Measurements from ENCODE around the gene METAP1D. TPM values are rescaled to one million over a fixed set of nuclear protein-coding genes. Genes with fewer than 3 reads are reported as not detected.

The METAP1D gene
- total and polyA plus RNA-seq, 4 donors: 2.5 to 17.8 (median 3.0) TPM

GRCh38 chr2:172095905-172096625 is 96.3 kb downstream of the METAP1D start:
- TF ChIP-seq CTCF (IDR thresholded peaks at IDR 0.05; ENCODE audit: control extremely low read depth, extremely low read depth): no peak
- Histone ChIP-seq H3K36me3 (ENCODE audit: control insufficient read depth in 4 of 4, insufficient read depth in 4 of 4, low read length in 4 of 4) (no peaks in the 10 kb centered on the region), H3K9ac (ENCODE audit: insufficient read depth in 1 of 2, low read length in 2 of 2) (no peak overlapping the region), H3K9me3 (ENCODE audit: control insufficient read depth in 4 of 4, insufficient read depth in 3 of 4, low read length in 3 of 4) (peaks cover 0 to 6% (median 0%) of the 10 kb centered on the region in 4 donors), H3K27ac (ENCODE audit: low read depth in 1 of 2, low read length in 1 of 2) (no peak overlapping the region), H3K27me3 (ENCODE audit: control insufficient read depth in 3 of 3, insufficient read depth in 3 of 3, low read length in 2 of 3) (peaks cover 7 to 96% (median 84%) of the 10 kb centered on the region in 3 donors), H3K4me3 (no peak overlapping the region), H3K4me1 (ENCODE audit: control insufficient read depth in 5 of 5, insufficient read depth in 5 of 5, low read length in 5 of 5) (peaks cover 4 to 36% (median 8%) of the 10 kb centered on the region in 5 donors)
- DNase-seq (peak in 1 of 3 donors; percentile 50), ATAC-seq (ENCODE audit: insufficient read depth, low FRiP score) (no peak)
- WGBS, 2 donors: 4 to 7% methylated on average over 40 of the region's 40 CpGs

DNA sequence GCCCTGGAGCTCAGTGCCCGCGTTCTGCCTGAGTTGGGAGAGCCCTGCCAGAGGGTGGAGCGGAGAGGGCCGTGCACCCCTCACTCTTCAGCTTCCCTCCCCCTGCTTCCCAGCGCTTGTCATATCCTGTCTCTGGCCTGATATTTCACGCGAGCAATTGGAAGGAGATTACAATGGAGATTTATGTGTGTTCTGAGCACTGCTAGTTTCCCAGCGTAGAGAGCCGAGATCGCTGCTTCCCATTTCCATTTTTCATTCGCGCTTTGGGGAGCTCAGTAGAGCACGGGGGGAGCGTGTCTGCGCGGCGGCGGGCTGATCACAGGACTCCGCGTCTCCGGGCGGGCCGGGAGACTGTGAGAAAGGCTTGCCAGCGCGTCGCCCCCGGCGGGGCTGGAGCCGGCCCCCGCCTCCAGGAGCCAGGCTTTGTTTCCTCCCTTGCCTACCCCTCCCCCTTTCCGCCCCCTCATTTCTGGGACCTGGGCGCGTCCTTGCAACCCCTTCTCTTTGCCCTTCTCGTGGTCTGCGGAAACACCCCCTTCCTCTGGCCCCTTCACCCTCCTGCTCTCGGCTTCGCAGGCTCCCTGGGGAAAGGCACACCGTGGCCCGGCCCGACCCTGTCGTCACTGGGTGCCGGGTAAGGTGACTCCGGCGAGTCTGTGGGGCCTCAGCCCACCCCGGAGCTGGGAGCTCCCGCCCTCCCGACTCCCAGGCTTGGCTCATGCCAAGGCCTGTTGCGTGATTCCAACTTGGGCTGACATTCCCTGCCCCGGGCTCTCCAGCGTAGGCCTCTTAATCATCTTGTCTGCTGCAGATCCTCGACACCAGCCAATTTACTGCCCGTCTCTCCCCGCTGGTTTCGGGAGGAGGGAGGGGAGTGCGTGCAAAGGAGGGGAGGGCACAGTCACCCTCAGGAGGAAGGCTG is 97.1 kb downstream of the METAP1D start:
- H3K9me3 ChIP-seq (ENCODE audit: control insufficient read depth in 4 of 4, insufficient read depth in 3 of 4, low read length in 3 of 4): peaks cover 0 to 6% (median 0%) of the 10 kb centered on the region in 4 donors
- H3K4me3 ChIP-seq: no peak overlapping the region
- H3K9ac ChIP-seq (ENCODE audit: insufficient read depth in 1 of 2, low read length in 2 of 2): no peak overlapping the region
- WGBS, 2 donors: 3 to 4% methylated on average over 53 to 55 of the region's 55 CpGs
- no peak for TF ChIP-seq CTCF (IDR thresholded peaks at IDR 0.05; ENCODE audit: control extremely low read depth, extremely low read depth)
- ATAC-seq (ENCODE audit: insufficient read depth, low FRiP score) (no peak), DNase-seq (peak; percentile 48 to 56 (median 55))
- peaks cover 4 to 45% (median 8%) of the 10 kb centered on the region in 5 donors for H3K4me1 ChIP-seq (ENCODE audit: control insufficient read depth in 5 of 5, insufficient read depth in 5 of 5, low read length in 5 of 5)
- no peaks in the 10 kb centered on the region for H3K36me3 ChIP-seq (ENCODE audit: control insufficient read depth in 4 of 4, insufficient read depth in 4 of 4, low read length in 4 of 4)
- H3K27me3 ChIP-seq (ENCODE audit: control insufficient read depth in 3 of 3, insufficient read depth in 3 of 3, low read length in 2 of 3): peaks cover 7 to 96% (median 84%) of the 10 kb centered on the region in 3 donors
- no peak overlapping the region for H3K27ac ChIP-seq (ENCODE audit: low read depth in 1 of 2, low read length in 1 of 2)

GRCh38 chr2:172097557-172098131 is 97.9 kb downstream of the METAP1D start:
- ATAC-seq (ENCODE audit: insufficient read depth, low FRiP score): no peak
- no peak overlapping the region for H3K27ac ChIP-seq (ENCODE audit: low read depth in 1 of 2, low read length in 1 of 2)
- no peaks in the 10 kb centered on the region for H3K36me3 ChIP-seq (ENCODE audit: control insufficient read depth in 4 of 4, insufficient read depth in 4 of 4, low read length in 4 of 4)
- peaks cover 0 to 6% (median 0%) of the 10 kb centered on the region in 4 donors for H3K9me3 ChIP-seq (ENCODE audit: control insufficient read depth in 4 of 4, insufficient read depth in 3 of 4, low read length in 3 of 4)
- WGBS, 2 donors: 25 to 33% methylated on average over 9 of the region's 9 CpGs
- H3K27me3 ChIP-seq (ENCODE audit: control insufficient read depth in 3 of 3, insufficient read depth in 3 of 3, low read length in 2 of 3): peaks cover 7 to 95% (median 79%) of the 10 kb centered on the region in 3 donors
- H3K4me3 ChIP-seq: no peak overlapping the region
- no peak for TF ChIP-seq CTCF (IDR thresholded peaks at IDR 0.05; ENCODE audit: control extremely low read depth, extremely low read depth)
- no peak for DNase-seq
- H3K9ac ChIP-seq (ENCODE audit: insufficient read depth in 1 of 2, low read length in 2 of 2): no peak overlapping the region
- peaks cover 4 to 51% (median 8%) of the 10 kb centered on the region in 5 donors for H3K4me1 ChIP-seq (ENCODE audit: control insufficient read depth in 5 of 5, insufficient read depth in 5 of 5, low read length in 5 of 5)

Data from lung (tissue), 12 donors.